Sigmoid colon (tissue), 4 donors: Measurements from ENCODE around the gene TBC1D2.

Experiments used
- EP300 ChIP-seq, 4 donors: sonication (generic); formaldehyde crosslinking; IDR thresholded peaks; one replicate each; pipeline ENCODE4 v1.6.1; 2017; ENCODE audit warnings: antibody characterized with exemption in 4 of 4
- POLR2A ChIP-seq, 2 donors: fragments of 450-650 bp; IDR thresholded peaks; one replicate each; pipeline ENCODE4 v1.6.1; 2016; ENCODE audit warnings: antibody characterized with exemption in 2 of 2, mild to moderate bottlenecking in 2 of 2, moderate library complexity in 2 of 2
- POLR2AphosphoS5 ChIP-seq, 4 donors: sonication (generic); formaldehyde crosslinking; IDR thresholded peaks; one replicate each; pipeline ENCODE4 v1.6.1; 2017; ENCODE audit warnings: antibody characterized with exemption in 4 of 4
- TF ChIP-seq, protein P1 (sequence below), 4 experiments: fragments of 450-650 bp in 3 of 4; fragments of 200-600 bp in 1 of 4; IDR thresholded peaks; one replicate each; pipeline ENCODE4 v1.5.1; 2016 to 2019; ENCODE audit warnings: antibody characterized with exemption in 4 of 4, mild to moderate bottlenecking in 3 of 4, moderate library complexity in 2 of 4

DNA sequence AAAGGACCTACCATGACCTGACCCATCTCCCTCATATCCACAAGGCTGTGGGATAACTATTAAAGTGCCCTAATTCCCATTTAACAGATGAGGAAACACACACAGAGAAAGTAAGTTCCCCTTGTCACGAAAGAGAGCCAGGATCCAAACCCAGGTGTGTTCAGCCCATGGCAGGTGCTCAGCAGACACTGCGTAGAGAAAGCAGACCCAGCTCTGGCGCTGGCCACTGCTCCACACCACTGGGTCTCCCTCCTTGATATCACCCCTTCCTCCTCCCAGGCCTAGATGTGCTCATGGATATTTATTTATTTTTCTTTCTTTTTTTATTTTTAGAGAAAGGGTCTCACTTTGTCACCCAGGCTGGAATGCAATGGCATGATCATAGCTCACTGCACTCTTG is 39.1 kb downstream of the TBC1D2 start:
- TF ChIP-seq, protein P1, sequence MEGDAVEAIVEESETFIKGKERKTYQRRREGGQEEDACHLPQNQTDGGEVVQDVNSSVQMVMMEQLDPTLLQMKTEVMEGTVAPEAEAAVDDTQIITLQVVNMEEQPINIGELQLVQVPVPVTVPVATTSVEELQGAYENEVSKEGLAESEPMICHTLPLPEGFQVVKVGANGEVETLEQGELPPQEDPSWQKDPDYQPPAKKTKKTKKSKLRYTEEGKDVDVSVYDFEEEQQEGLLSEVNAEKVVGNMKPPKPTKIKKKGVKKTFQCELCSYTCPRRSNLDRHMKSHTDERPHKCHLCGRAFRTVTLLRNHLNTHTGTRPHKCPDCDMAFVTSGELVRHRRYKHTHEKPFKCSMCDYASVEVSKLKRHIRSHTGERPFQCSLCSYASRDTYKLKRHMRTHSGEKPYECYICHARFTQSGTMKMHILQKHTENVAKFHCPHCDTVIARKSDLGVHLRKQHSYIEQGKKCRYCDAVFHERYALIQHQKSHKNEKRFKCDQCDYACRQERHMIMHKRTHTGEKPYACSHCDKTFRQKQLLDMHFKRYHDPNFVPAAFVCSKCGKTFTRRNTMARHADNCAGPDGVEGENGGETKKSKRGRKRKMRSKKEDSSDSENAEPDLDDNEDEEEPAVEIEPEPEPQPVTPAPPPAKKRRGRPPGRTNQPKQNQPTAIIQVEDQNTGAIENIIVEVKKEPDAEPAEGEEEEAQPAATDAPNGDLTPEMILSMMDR (IDR thresholded peaks at IDR 0.05) = no peak
- TF ChIP-seq POLR2A (IDR thresholded peaks at IDR 0.05) (no peak), EP300 (IDR thresholded peaks at IDR 0.05) (no peak), POLR2AphosphoS5 (IDR thresholded peaks at IDR 0.05) (no peak)
